Measurements from ENCODE around the gene CHRM4. TPM values are rescaled to one million over a fixed set of nuclear protein-coding genes. Genes with fewer than 3 reads are reported as not detected.

The CHRM4 gene
- polyA plus RNA-seq (2011; rRNA removed) (0.17 and 0.22 TPM in 2 replicates), polyA plus RNA-seq (2017; fragmentation: RNase III; extraction: RNeasy Plus Mini Kit Qiagen cat#74134 plus additional on column Dnase treatment) (0.28 to 0.38 TPM (median 0.29 TPM) in 3 replicates), polyA minus RNA-seq (2011; rRNA and poly(A)+ RNA removed) (0.34 and 0.70 TPM in 2 replicates)
- polyA plus RNA-seq (2012; cell fraction: cytosol; rRNA removed) = 0.30 and 0.47 TPM in 2 replicates
- 0.92 and 1.2 TPM in 2 replicates for polyA plus RNA-seq (2012; cell fraction: nucleus; rRNA removed)

DNA sequence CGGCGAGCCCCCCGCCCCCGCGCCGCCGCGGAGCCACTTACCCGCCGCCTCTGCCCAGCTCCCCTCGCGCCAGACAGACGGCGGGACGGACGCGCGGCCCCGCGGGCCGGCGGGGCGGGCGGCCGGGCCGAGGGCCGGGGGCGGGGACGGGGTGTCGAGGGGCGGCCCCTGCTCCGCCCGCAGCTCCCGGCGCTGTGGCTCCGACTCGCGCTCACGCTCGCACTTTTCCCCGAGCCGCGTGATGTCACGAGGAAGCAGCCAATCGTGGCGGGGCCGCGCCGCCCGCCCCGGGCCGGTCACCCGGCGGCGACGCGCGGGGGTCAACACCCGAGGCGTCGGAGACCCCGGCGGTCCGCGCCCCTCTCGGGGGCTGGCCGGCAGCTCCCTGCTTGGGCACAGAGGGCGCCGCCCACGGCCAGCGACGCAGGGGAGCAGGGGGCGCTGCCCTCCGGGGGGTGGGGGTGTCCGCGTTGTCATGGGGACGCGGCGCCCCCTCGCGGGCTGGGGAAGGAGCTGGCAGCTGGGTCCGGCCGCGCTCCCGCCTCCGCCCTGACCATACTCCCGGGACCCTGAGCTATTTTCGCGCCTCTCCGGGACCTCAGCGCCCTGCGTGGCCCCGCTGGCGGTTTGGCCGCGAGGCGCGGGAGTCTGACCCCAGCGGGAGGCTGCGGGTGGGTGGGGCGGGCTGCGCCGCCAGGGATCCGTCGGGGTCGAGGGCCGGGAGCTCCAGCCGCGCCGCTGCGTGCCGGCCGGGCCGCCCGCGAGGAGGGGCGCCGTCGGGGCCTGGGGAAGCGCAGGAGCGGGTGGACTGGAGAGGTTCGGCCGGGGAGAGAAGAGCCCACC lies at the start of gene CHRM4:
TSS of gene CHRM4 (minus strand) at position 199 of the 843 bp plus-strand sequence. CDS start 5,219 bp downstream, outside the sequence.
- Histone ChIP-seq H3K4me3 (peak within 1 kb of the TSS; percentile 59), H3K9me3 (no peaks in the 10 kb centered on the region), H3K4me1 (peaks cover 18% of the 10 kb centered on the region; the same call in 2 of the 3 replicates), H3K27ac (peak within 1 kb of the TSS in 1 of 2 experiments; percentile 63; a peak in 3 of 6 replicates), H3K4me2 (peak within 1 kb of the TSS; percentile 98)
- TF ChIP-seq RAD21 (conservative IDR thresholded peaks at IDR 0.05 in 1 of 2, IDR thresholded peaks at IDR 0.05 in 1 of 2) (peak; percentile 36 to 48; a peak in 4 of 5 replicates), GATA3 (IDR thresholded peaks at IDR 0.05; ENCODE audit: borderline replicate concordance) (no peak), SMC3 (IDR thresholded peaks at IDR 0.05) (peak; percentile 25; the same call in 1 of the 3 replicates), ZSCAN20 (CRISPR knock-in tag; IDR thresholded peaks at IDR 0.05) (no peak)
- TF ChIP-seq, protein P1, sequence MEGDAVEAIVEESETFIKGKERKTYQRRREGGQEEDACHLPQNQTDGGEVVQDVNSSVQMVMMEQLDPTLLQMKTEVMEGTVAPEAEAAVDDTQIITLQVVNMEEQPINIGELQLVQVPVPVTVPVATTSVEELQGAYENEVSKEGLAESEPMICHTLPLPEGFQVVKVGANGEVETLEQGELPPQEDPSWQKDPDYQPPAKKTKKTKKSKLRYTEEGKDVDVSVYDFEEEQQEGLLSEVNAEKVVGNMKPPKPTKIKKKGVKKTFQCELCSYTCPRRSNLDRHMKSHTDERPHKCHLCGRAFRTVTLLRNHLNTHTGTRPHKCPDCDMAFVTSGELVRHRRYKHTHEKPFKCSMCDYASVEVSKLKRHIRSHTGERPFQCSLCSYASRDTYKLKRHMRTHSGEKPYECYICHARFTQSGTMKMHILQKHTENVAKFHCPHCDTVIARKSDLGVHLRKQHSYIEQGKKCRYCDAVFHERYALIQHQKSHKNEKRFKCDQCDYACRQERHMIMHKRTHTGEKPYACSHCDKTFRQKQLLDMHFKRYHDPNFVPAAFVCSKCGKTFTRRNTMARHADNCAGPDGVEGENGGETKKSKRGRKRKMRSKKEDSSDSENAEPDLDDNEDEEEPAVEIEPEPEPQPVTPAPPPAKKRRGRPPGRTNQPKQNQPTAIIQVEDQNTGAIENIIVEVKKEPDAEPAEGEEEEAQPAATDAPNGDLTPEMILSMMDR (IDR thresholded peaks at IDR 0.05) = peak; percentile 74
- TF ChIP-seq, protein P2, sequence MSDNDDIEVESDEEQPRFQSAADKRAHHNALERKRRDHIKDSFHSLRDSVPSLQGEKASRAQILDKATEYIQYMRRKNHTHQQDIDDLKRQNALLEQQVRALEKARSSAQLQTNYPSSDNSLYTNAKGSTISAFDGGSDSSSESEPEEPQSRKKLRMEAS (IDR thresholded peaks at IDR 0.05) = 0 out of 2 replicates have a peak, but pooled peaks have one; percentile 16
- TF ChIP-seq, protein P3, sequence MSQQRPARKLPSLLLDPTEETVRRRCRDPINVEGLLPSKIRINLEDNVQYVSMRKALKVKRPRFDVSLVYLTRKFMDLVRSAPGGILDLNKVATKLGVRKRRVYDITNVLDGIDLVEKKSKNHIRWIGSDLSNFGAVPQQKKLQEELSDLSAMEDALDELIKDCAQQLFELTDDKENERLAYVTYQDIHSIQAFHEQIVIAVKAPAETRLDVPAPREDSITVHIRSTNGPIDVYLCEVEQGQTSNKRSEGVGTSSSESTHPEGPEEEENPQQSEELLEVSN (IDR thresholded peaks at IDR 0.05; ENCODE audit: borderline replicate concordance, low read depth) = peak; percentile 2; the same call in 1 of the 2 replicates
- ChIA-PET CTCF (interaction anchor here (0.7 to 10.2 kb wide), 27 partner anchors 8 to 1049 kb away, joined by 3 to 220 read pairs (median 5); partner anchors contain the start of genes ATG13, DGKZ, HARBI1 and MDK), POLR2A (interaction anchor here (0.8 to 1.1 kb wide), 2 partner anchors 148 to 166 kb away, joined by 4 read pairs; no protein-coding TSS in a partner anchor)
- DNase-seq (ENCODE audit: low read depth in 1 of 2, low spot score in 1 of 2) (peak; percentile 65 to 80), ATAC-seq (peak; percentile 15 to 21; a peak in 3 of 6 replicates), FAIRE-seq (no peak)
- WGBS (ENCODE audit: missing lambda C conversion rate) = 4% methylated on average over 4 of the region's 123 CpGs

DNA sequence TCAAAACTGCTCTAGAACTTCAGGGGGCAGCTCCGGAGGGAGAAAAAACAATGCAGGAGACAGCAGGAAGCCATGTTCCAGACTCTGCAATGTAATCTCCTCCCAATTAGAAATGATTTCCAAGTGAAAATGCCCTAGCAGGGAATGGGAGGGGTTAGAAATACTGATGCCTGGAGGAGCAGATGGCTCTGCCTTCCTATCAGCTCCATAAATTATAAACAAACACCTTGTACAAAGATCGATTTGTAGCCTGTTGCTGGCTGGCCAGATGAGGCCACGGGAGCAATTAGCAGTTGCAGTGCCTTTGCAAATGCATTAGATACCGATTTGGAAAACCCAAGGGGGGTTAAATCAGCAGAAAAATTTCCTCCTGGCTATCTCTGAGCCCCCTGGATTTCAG lies 46.6 kb upstream of the CHRM4 start:
- Histone ChIP-seq H3K27ac (no peak overlapping the region), H3K9me3 (no peaks in the 10 kb centered on the region), H3K4me2 (no peak overlapping the region), H3K4me3 (no peak overlapping the region), H3K4me1 (no peaks in the 10 kb centered on the region)
- ATAC-seq (no peak), DNase-seq (ENCODE audit: low read depth in 1 of 2, low spot score in 1 of 2) (no peak), FAIRE-seq (no peak)
- TF ChIP-seq HOXB5 (CRISPR knock-in tag; IDR thresholded peaks at IDR 0.05) (no peak), GATA3 (IDR thresholded peaks at IDR 0.05; ENCODE audit: borderline replicate concordance) (no peak), RFX5 (IDR thresholded peaks at IDR 0.05) (no peak), ZNF302 (CRISPR knock-in tag; IDR thresholded peaks at IDR 0.05) (no peak), SMC3 (IDR thresholded peaks at IDR 0.05) (no peak), MAZ (IDR thresholded peaks at IDR 0.05; ENCODE audit: borderline replicate concordance, low read depth, low read length) (no peak), POLR2AphosphoS2 (conservative IDR thresholded peaks at IDR 0.05; ENCODE audit: low read length) (no peak), CHD4 (IDR thresholded peaks at IDR 0.05; ENCODE audit: borderline replicate concordance) (no peak), HES2 (IDR thresholded peaks at IDR 0.05) (no peak), ZSCAN20 (CRISPR knock-in tag; IDR thresholded peaks at IDR 0.05) (no peak), HOXA7 (CRISPR knock-in tag; IDR thresholded peaks at IDR 0.05) (no peak)
- TF ChIP-seq, protein P4, sequence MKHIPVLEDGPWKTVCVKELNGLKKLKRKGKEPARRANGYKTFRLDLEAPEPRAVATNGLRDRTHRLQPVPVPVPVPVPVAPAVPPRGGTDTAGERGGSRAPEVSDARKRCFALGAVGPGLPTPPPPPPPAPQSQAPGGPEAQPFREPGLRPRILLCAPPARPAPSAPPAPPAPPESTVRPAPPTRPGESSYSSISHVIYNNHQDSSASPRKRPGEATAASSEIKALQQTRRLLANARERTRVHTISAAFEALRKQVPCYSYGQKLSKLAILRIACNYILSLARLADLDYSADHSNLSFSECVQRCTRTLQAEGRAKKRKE (CRISPR knock-in tag; IDR thresholded peaks at IDR 0.05; ENCODE audit: low read depth) = no peak
- TF ChIP-seq, protein P5, sequence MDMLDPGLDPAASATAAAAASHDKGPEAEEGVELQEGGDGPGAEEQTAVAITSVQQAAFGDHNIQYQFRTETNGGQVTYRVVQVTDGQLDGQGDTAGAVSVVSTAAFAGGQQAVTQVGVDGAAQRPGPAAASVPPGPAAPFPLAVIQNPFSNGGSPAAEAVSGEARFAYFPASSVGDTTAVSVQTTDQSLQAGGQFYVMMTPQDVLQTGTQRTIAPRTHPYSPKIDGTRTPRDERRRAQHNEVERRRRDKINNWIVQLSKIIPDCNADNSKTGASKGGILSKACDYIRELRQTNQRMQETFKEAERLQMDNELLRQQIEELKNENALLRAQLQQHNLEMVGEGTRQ (IDR thresholded peaks at IDR 0.05) = no peak
- ChIA-PET POLR2A (no interaction called here), CTCF (interaction anchor here (1.4 to 1.5 kb wide), 2 partner anchors 50 to 52 kb away, joined by 4 to 5 read pairs; no protein-coding TSS in a partner anchor)
- WGBS (ENCODE audit: missing lambda C conversion rate) = 79% methylated on average over 4 of the region's 4 CpGs
